ENCODE results near the gene LRRC36.

DNA sequence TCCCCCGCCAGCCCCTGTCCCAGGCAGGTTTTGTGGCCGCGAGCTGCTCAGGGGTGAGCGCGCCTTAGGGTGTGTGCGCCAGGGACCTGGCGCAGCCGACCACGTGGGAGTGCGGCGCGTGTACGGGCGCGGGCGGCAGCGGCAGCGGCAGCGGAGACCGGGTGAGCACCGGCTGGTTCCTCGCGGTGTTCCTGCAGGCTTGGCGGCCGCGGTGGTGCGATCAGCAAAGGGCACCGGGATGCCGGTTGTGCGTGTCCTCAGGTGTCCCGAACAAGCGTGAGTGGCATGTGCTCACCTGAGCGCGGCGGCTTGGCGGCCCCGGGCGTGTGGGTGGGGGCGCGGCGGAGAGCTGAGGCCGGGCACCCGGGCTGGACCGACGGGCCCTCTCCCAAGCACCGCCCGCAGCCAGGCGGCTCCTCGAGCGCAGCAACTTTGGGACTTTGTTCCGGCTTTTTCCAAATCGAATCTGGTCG lies 103.9 kb downstream of the LRRC36 start:
- TF ChIP-seq, protein P1, sequence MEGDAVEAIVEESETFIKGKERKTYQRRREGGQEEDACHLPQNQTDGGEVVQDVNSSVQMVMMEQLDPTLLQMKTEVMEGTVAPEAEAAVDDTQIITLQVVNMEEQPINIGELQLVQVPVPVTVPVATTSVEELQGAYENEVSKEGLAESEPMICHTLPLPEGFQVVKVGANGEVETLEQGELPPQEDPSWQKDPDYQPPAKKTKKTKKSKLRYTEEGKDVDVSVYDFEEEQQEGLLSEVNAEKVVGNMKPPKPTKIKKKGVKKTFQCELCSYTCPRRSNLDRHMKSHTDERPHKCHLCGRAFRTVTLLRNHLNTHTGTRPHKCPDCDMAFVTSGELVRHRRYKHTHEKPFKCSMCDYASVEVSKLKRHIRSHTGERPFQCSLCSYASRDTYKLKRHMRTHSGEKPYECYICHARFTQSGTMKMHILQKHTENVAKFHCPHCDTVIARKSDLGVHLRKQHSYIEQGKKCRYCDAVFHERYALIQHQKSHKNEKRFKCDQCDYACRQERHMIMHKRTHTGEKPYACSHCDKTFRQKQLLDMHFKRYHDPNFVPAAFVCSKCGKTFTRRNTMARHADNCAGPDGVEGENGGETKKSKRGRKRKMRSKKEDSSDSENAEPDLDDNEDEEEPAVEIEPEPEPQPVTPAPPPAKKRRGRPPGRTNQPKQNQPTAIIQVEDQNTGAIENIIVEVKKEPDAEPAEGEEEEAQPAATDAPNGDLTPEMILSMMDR (IDR thresholded peaks at IDR 0.05 in 2 of 3, conservative IDR thresholded peaks at IDR 0.05 in 1 of 3; ENCODE audit: borderline replicate concordance in 1 of 3, insufficient read depth in 1 of 3, low read depth in 2 of 3, low read length in 2 of 3): no peak
- no peak for TF ChIP-seq EZH2 (IDR thresholded peaks at IDR 0.05)
